Right renal cortex interstitium (tissue), 3 donors: ENCODE measurements around the gene ZNF439. TPM values are rescaled to one million over a fixed set of nuclear protein-coding genes. Genes with fewer than 3 reads are reported as not detected.

Experiments
- polyA plus RNA-seq, 3 donors: library from polyadenylated mRNA; unstranded; fragments of 120-200 nt; gene quantifications; one replicate each; pipeline ENCODE4 v1.2.1, GENCODE V29; 2013; ENCODE audit not compliant: insufficient read length in 3 of 3

ZNF439 gene
- polyA plus RNA-seq, 3 donors = 20.6 to 22.1 (median 20.9) TPM

Other genes starting within 250 kb of the ZNF439 start
- 10 to 100 TPM; 11.8 to 14.2 (median 12.5) TPM for gene ZNF823, start 109.8 kb upstream of the ZNF439 start, polyA plus RNA-seq
- 10 to 100 TPM; 15.2 to 19.4 (median 18.8) TPM for gene ZNF441, start 81.7 kb upstream of the ZNF439 start, polyA plus RNA-seq
- 1 to 10 TPM; 3.9 to 4.2 (median 4.0) TPM for gene ZNF491, start 50.2 kb upstream of the ZNF439 start, polyA plus RNA-seq
- 10 to 100 TPM; 13.2 to 13.6 (median 13.3) TPM for gene ZNF440, start 34.5 kb upstream of the ZNF439 start, polyA plus RNA-seq
- gene ZNF69, start 39.1 kb downstream of the ZNF439 start, polyA plus RNA-seq = 10 to 100 TPM; 16.3 to 16.8 (median 16.4) TPM
- 10 to 100 TPM; 16.6 to 17.9 (median 17.5) TPM for gene ZNF700, start 76.4 kb downstream of the ZNF439 start, polyA plus RNA-seq
- 10 to 100 TPM in 1 of 3 donors, 1 to 10 TPM in 2; 7.2 to 10.3 (median 9.1) TPM for gene ZNF763, start 116.3 kb downstream of the ZNF439 start, polyA plus RNA-seq
- 10 to 100 TPM; 15.4 to 18.2 (median 17.4) TPM for gene ZNF433, start 187.0 kb downstream of the ZNF439 start, polyA plus RNA-seq
- 1 to 10 TPM; 1.1 to 1.4 (median 1.3) TPM for gene ZNF878, start 204.2 kb downstream of the ZNF439 start, polyA plus RNA-seq
- 10 to 100 TPM; 30.0 to 34.0 (median 32.9) TPM for gene ZNF844, start 216.0 kb downstream of the ZNF439 start, polyA plus RNA-seq